Hematopoietic multipotent progenitor cell (in vitro differentiated cells): ENCODE results near the gene RNASE13. TPM values are rescaled to one million over a fixed set of nuclear protein-coding genes. Genes with fewer than 3 reads are reported as not detected.
"Not testable (repeated sequence)": the region's sequence is repeated elsewhere in the genome, so short reads cannot be mapped to it uniquely, and the experiment has no call there.

Source experiments
- DNase-seq, 3 donors: peaks; one replicate each; pipeline ENCODE4 v3.0.0-alpha.2; 2011 to 2015; ENCODE audit warnings: low read depth in 2 of 3, low spot score in 2 of 3
- total RNA-seq: library from RNA; depleted of rRNA; stranded (reverse); fragments of >200 nt; gene quantifications from one replicate; pipeline ENCODE4 v1.2.3, GENCODE V29; 2012

The RNASE13 gene
- total RNA-seq, 1 donor = not detected

GRCh38 chr14:21024585-21025370 lies 9.8 kb downstream of the RNASE13 start, which contains the start of gene NDRG2:
NDRG2 (minus strand) TSS chr14:21025061; CDS start chr14:21023315, 1,746 bp downstream.
- DNase-seq = peak; percentile 52 to 79 (median 76)

DNA sequence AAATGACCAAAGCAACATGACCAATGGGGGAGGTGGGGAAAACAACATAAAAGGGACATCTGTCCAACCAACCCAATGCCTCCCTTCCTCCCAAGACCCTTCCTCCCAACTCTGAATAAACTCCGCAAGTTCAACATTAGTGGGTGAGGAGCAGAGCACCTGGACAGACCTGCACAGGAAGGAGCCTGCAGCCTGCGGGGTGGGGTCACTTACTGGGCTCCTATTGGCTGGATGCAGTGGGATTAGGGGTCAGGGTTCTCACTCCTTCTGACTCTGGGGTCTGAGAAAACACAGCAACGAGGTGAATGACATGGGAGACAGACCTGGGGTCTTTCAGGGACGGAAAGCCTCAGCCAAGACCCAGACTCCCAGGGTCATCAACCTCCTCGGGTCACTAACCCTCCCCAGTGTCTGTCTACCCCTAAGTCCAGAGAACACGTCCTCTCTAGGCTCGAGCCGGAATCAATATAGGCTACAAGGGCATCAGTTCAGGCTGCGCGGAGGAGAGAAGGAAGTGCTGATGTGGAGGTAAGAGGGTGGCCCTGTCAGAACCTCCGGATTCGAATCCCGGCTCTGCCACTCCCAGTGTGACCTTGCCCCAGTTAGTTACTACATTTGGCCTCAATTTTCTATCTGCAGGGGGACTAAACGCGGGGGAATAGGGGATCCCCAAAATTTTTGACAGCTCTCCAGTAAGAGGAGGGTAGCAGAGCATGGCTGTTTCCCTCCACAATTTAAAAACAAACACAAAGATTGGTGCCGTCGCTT lies 10.6 kb downstream of the RNASE13 start:
- DNase-seq = no peak

DNA sequence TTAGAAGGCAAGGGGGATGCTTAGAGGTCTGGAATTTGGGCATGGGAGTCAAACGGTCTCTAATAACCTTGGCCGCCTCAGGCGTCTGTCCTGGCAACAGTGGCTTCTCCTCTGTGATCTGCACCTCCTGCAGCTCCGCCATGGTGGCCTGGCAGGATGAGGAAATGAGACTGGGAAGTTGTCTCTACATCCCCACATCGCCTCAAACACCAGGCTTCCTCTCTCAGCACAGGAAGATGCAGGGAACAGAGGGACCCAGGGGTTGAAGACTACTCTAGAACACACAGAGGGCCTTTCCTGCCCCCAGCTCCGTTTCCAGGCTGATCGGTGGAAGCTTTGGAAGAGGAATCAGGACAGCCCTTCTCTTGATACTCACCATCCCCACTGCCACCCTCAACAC lies 11.4 kb downstream of the RNASE13 start:
- no peak for DNase-seq

GRCh38 chr14:21022686-21023085 lies 11.9 kb downstream of the RNASE13 start:
- no peak for DNase-seq

- DNase-seq = no peak
Measured at GRCh38 chr14:21020977-21021545, 13.5 kb downstream of the RNASE13 start.

- DNase-seq = no peak
Measured at GRCh38 chr14:21019366-21019765, 15.2 kb downstream of the RNASE13 start.

DNA sequence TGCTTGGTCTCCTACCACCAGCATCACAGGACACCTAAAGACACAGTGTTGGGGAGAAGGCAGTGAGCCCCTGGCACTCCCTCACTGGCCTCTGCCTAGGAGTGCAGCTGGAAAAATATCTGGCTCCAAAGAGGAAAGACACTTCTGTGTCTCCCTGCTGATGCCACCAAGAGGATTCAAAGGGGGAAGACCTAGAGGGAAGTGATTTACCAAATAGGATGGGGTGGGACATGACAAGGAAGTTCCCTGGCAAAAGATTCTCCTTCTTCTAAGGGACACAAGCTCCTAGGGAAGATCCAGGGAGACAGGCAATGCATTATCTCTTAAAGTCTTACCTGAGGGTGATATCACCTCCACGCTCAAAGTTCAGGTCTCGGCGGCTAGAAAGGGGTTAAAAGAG lies 15.8 kb downstream of the RNASE13 start:
- DNase-seq = no peak

DNA sequence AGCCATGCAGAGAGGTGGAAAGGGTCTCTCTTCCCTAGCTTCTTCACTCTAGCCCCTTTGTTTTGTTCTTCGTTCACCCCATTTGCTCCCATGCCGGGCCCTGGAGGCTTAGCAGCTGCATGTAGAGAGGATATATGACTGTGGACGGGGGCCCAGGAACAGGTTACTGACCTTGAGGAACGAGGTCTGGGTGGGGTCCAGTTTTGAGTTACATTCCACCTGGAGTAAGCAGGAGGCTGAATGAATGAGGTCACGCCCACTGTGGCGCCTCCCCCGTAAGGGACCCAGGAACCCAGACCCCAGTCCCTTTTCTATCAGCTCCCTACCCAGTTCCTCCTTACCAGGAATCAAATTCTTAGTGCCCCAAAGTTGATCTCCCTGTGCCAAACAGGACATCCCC lies 16.3 kb downstream of the RNASE13 start:
- DNase-seq = no peak

- DNase-seq = no peak
Measured at GRCh38 chr14:21017528-21018245, 16.9 kb downstream of the RNASE13 start.

DNA sequence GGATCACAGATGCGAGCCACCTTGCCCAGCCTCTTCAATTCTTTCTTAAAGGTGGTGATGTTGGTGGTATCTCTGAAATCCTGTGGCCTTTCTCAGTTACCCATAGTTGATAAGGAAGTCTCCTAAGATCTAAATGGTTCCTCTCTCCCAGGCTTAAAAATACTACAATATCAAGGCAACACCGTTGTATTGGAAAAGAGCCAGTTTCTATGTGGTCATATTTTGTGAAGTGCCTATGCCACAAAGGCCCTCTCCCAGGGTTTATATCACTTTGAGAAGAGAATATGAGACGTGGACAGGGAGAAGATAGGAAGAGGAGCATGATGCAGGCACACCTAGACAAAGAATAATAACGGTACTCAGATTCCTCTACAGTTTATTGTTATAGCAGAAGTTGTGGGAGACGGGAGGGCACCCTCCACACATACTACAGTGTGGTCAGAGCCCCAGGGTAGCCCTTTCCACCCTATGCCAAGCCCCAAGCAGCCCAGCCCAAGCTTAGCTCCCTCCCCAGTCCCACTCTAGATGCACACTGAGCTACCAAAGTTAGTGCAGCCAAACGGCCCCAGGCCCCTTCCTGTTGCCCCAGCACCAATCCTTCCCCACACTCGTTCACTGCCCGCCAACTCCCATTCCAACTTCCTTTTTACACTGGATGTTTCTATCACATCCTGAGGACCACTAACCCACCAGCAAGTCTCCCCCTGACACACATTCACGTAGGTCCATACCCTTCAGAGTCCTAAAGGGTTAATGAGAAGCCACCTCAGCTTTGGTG lies 18.0 kb downstream of the RNASE13 start:
- no peak for DNase-seq

DNA sequence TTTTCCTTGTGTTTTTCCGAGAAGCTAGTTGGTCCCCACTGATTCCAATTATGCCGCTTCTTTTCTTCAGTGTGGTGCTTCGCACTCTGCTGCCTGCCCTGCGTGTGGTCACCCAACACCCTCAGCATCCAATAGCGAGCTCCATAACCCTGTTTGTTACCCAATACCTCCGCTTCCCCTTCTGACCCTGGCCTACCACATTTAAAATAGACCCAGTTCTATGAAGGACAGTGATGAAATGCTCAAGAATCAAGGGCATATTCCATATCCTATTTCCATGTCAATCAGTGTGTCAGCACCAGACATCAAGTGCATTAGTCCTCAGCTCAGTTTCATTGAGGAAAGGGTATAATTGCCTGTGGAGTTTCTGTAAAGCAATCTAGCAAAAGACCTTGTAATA lies 19.3 kb downstream of the RNASE13 start:
- no peak for DNase-seq

GRCh38 chr14:21014761-21015190 lies 19.8 kb downstream of the RNASE13 start:
- DNase-seq = peak; percentile 73 to 90 (median 76)

DNA sequence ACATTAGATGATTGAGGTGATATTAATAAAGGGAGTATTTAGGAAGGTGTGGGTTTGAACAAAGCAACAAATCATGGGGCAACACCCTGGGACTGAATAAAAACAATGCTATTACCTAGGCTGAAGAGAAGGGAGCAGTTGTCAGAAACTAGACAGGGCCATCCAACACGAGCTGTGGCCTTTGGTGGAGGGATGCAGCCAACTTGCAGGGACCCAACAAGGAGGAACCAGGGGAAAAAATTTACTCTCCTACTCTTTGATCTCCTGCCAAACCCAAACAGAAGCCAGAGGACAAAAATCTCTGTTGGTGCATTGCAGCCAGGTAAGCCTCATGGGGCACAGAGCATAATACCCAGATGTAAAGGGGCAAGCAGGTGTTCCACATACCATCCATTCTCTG lies 23.5 kb downstream of the RNASE13 start:
- no peak for DNase-seq

DNA sequence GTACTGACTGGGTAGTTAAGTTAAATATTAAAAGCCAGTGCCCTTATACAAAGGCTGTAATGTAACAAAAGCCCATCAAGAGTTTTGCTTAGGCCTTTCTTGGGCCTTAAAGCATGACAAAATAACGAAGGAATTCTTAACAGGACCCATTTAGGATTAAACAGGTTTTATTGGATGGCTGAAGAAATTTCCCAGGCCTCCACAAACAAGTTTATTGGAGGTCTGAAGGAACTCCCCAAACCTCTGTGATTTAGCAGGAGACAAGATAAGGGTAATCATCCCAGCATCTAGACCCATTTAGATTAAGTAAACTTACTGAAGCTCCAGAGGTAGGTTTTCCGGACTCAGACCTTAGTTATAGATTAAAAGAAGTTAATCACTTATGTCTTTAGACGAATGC lies 24.9 kb downstream of the RNASE13 start:
- not testable (repeated sequence) for DNase-seq

- DNase-seq = no peak
Measured at GRCh38 chr14:21003788-21004346, 30.7 kb downstream of the RNASE13 start.

- DNase-seq = no peak
Measured at GRCh38 chr14:21001218-21001617, 33.4 kb downstream of the RNASE13 start.

- no peak for DNase-seq
Measured at GRCh38 chr14:20999591-20999990, 35.0 kb downstream of the RNASE13 start.

GRCh38 chr14:20998674-20999366 lies 35.8 kb downstream of the RNASE13 start, which contains the start of gene SLC39A2:
SLC39A2 (plus strand) TSS chr14:20999293; CDS start chr14:20999447, 154 bp downstream.
- DNase-seq = no peak

GRCh38 chr14:20998139-20998538 lies 36.5 kb downstream of the RNASE13 start:
- no peak for DNase-seq
